ENCODE data around the gene PRKAG2.
"Not testable (repeated sequence)": the region's sequence is repeated elsewhere in the genome, so short reads cannot be mapped to it uniquely, and the experiment has no call there.

Gene PRKAG2

DNA sequence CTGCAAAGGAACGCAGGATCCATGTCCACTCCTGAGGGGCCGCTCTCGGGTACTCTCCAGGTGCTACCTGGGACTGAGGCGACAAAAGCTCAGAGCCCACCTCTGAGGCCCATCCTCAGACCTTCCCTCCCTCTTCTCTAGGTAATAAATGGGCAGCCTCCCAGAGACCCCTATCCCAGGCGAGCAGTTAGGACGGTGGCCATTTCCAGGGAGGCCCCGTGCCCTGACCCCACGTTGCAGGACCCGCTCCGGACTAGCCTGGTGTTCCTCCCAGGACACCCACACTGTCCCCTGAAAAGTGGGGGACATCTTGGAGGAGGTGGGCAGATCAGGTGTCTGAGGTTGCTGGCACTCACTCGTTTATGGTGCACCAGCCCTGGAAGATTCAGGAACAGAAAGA lies 44.3 kb downstream of the PRKAG2 start:
- no peak for DNase-seq

DNA sequence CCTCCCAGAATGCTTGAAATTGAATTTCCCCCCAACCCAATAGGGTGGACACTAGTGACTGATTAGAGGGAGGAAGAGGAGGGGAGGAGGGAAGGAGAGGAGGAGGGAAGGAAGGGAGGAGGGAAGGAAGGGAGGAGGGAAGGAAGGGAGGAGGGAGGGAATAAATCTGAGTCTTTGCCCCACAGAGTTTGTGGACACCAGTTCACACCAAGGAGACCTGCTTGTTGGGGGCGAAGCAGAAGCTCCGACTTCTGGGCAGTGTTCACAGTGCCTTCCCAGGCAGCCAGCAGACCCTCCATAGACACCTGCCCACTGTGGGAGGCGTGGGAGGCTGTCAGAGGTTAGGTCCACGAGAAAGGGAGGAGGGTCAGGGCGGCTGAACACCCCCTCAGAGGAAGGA lies 44.8 kb downstream of the PRKAG2 start:
- no peak for DNase-seq

DNA sequence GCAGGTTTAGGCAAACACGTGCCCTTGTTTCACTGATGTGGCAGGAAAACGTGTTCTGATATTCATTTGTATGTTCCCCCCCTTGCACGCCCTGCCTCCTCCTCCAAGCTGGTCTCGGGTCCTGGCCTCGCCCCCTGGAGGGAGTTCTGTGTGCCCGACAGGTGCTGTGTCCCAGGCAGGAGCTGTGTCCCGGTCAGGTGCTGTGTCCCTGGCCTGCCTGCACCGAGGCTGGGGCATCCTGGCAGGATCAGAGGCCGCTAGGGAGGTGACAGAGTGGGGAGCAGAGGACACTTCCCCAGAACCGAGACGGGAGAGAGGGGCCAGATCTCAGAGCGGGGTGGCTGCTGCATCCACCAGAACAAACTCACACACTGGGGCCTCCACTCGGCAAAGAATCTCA lies 45.3 kb downstream of the PRKAG2 start:
- no peak for DNase-seq

DNA sequence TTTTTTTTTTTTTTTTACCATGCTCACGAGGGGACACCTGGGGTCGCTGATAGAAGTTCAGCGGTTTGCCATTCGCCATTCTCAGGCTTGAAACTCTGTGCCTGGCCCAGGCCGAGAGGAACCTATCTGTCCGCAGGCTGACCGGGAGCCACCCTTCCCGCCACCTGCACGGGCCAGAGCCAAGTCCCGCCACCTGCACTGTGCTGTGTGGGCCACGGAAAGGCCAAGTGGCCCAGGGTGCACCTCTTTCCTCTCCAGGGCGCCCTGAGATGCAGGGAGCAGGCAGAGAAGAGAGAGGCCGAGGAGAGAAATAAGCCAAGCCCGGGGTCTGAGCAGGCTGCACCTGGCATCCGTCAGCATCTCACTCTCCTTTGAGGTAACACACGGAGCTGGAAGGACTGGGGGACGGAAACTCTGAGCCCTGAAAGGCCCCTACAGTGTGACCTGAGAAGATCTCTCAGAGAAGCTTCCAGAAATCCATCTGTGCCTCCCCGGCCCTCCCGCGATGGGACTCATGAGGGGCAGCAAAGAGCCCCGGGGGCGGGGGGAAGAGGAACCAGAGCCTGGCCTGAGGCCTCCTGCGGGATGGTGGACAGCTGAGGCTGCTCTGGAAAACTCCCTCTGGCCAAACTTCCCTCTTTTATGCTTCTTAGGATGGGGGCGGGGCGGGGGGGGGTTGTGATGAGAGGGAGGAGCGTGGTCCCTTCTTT lies 46.6 kb downstream of the PRKAG2 start:
- no peak for DNase-seq

DNA sequence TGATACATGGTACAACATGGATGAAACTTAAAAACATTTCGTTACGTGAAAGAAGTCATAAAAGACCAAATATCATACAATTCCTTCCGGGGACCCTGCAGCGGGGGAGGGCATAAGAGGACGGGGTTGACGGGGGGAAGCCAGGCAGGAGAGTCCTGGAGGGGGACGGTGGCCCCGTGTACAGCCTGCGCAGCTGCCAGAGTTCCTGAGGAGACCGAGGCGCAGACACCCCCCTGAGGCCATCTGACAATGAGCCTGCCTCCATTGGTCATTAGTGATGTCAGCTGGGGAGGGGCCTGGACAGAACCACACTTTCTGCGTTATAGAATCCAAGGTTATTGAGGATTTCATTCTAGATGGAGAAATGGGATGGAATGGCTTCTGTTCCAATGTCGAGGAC lies 47.2 kb downstream of the PRKAG2 start:
- DNase-seq, result no peak

DNA sequence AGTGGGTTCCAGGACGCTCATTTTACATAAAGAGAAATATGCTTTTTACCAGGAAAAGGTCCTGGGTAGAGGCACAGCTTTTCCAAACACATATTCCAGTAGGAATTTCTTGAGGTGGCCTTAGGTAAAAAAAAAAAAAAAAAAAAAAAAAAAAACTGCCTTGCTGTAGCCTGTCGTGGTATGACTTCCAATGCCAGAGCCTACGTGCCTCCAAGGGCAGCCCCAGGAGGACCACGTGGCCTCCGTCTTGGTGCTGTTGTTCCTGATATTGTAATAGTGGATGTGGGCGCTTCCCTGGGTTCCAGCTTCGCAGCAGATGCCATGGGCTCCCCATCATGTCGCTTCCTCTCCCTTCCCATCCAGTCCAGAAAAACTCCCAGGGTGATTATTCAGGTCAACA lies 49.3 kb downstream of the PRKAG2 start:
- DNase-seq, result no peak

DNA sequence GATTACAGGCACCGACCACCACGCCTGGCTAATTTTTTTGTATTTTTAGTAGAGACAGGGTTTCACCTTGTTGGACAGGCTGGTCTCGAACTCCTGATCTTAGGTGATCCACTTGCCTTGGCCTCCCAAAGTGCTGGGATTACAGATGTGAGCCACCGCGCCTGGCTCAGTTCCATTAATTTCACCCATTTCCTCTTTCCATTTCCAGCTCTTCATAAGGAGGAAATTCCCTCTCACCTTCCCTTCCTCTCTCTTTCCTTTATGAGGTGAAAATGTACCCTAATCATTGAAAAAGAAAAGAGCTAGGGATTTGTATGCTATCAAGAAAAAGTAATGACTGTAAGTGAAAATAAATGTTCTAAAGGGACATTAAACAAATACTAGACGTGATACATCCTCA lies 50.6 kb downstream of the PRKAG2 start:
- DNase-seq, result not testable (repeated sequence)

DNA sequence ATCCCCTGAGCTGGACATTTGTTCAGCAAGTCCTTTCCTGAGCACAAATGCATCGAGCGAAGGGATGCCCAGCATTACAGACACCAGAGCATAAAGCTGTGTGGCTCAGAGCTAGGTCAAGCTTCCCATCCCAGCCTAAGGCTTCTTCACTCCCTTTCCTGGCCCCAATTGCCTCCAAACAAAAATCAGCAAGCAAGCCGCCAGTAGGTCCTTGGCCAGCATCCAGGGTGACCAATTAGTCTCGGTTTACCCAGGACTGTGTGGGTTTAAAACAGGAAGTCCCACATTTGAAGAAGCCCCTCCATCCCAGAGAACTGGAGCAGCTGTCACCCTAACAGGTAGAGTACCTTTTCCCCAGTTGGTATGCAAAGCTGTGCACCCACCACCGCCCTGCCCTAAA lies 51.2 kb downstream of the PRKAG2 start:
- no peak for DNase-seq

DNA sequence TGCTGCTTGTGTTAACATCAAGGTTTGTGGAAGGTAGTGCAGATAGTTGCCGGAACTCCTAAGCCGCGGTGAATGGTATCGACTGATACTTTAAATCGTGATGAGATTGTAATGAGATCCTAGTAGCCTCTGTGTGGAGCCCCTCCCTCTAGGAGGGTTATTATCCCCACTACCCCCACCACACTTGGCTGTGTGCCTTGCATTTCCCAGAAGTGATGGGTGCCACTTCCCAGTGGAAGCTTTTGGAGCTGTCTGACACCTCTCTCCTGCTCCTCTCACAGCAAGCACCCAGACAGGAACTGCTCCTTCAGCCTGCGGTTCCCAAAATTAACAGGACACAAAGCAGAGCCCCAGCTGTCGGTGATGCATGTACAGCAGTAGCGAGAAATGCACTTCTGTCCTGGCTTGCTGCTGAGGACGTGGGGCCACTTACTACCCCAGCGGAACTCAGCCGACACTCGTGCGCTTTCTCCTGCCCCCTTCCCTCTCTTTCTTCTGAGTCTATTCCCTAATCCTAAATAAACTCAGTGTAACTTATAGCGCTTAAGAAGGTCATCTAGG lies 52.5 kb downstream of the PRKAG2 start:
- no peak for DNase-seq

DNA sequence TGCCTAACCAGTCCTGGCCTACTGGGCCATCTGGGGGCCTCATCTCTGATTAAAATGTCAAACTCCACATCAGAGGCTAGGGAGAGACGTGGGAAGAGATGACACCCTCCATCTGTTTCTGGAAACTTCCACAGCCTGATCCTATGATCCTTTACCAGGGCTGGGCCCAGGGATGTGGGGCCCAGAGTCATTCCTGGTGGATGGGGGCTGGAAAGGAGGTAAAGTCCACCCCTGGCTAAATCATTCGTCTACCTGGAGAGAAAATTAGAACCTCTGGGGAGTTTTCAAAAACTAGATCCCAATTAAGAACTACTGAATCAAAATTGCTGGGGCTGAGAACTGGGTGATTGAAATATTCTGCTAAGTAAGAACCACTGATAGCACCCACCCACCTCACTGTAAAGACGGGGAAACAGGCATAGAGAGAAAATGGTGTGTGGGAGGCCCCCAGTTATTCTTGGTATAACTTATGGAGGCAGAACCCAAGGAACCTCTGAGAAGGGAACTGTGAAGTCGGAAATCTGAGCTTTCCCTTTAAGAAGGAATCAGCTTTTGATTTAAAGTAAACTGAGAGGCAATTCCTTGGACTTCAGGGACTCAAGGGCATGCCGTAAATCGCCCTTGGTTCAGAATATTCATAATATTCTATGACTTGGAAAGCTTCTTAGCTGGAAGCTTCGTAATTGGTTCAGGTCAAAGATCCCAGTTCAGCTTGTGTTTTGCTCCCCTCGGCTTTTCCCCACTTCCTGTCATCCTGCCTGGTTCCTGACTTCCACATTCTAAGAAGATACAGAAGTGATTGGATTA lies 53.1 kb downstream of the PRKAG2 start:
- no peak for DNase-seq

DNA sequence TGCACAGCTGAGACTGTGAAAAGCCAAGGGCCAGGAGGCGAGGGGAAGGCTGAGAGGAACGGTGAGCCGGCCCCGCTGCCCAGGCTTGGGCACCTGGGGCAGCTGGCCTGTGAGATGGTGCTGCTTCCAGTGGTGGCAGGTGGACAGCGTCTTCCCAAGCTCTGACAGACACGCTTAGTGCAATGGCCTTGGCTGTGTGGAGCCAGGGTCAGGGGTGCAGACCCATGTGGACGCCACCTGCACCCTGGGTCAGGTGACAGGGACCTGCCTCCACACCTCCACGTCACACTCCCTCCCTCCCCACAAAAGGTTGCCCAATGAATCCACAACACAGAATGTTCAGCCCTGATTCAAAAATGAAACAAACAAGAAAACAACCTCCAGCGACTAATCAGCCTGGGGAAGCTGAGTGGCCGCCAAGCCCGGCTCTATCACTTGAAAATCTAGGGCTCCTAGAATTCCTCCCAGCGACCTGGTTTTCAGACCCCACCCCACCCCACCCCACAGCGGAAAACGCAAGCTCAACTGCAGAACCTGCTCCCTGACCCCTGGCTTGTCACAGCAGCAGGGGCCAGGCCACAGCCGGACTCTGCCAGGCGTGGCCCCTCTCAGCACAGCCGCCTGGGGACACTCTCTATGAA lies 54.3 kb downstream of the PRKAG2 start:
- DNase-seq, result no peak

DNA sequence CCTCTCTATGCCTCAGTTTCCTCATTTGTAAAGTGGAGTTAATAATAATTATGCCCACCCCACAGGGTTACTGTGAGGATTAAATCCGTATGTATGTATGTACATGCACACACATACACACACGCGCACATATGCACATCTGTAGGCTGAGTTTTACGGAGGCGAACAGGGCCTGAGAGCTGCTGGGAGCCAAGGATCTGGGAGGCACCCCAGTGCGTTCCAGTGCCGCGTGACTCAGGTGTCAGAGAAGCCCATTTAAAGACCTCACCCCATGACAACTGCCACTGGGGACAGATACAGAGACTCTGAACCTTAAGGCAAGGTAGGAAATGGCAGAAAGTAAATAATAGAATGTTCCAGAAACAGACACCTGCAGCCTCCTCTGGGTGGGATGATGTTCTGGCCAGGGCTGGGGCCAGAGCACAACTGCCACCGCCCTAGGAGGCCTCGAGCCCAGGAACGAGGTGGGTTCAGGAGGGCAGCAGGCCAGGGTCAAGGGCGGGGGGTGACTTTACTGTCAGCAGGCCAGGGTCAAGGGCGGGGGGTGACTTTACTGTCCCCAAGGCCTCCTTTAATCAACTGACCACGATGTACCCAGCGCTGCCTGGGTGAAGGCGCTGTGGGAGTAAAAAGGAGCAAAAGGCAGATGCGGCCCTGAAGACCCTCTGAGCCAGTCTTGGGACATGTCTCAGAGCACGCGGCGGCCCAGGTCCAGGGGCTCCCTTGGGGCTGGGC lies 54.9 kb downstream of the PRKAG2 start:
- DNase-seq, result no peak

DNA sequence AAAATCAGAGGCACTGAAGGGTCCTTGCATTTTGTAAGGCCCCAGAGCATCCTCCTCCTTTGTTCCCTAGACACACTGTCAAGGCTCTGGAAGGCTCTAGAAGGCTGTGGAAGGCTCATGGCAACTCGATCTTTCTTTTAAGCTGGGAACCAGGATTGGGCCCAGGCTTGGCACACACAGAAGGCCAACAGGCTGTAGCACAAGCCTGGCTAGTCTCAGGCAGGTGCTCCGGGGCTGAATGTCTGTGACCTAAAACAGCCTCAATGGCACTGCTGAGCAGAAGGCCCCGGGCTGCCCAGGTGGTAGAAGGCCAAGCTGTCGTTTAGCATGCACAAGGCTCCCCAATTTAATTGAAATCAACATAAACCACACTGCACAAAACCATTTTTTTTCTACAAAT lies 55.7 kb downstream of the PRKAG2 start:
- no peak for DNase-seq

DNA sequence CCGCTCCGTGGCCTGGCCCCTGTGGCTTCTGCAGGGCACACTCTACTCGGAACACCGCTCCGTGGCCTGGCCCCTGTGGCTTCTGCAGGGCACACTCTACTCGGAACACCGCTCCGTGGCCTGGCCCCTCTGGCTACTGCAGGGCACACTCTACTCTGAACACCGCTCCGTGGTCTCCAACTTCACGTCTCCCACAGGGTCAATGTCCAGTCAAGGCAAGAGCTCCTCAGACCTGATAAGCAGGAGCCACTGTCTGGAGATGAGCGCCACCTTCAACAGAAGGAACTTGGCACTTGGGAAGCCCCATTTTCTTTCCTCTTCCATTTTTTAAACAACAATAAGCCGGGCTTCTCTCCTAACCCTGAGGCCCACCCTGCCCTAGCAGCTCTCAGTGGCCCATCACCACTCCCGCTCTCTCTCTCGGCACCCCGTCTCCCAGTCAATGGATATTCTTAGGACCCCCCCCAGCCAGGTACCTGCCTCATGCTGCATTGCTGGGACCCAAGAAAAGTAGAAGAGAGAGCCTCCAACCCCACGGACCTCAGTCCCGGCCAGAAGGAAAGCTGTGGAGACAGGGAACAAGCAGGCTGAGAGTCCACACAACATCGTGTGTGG lies 56.3 kb downstream of the PRKAG2 start:
- DNase-seq, result no peak

DNA sequence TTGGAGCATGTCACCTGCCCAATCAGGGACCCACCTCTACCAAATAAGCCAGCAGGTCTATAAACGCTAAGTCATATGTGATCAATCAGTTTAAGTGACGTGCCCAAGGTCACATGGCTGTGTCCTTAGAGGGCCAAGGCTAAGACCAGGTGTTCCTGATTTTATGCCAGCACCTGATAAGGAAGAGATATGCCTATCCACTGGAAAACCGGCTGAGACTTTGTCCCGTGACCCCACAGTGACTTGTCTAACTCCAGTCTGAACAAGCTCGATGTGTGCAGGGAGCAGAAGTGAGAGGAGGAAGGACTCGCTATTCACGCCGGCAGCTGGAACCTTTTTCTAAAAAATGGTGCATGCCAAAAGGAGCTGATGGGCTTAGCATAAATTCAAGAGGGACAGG lies 57.0 kb downstream of the PRKAG2 start:
- no peak for DNase-seq

DNA sequence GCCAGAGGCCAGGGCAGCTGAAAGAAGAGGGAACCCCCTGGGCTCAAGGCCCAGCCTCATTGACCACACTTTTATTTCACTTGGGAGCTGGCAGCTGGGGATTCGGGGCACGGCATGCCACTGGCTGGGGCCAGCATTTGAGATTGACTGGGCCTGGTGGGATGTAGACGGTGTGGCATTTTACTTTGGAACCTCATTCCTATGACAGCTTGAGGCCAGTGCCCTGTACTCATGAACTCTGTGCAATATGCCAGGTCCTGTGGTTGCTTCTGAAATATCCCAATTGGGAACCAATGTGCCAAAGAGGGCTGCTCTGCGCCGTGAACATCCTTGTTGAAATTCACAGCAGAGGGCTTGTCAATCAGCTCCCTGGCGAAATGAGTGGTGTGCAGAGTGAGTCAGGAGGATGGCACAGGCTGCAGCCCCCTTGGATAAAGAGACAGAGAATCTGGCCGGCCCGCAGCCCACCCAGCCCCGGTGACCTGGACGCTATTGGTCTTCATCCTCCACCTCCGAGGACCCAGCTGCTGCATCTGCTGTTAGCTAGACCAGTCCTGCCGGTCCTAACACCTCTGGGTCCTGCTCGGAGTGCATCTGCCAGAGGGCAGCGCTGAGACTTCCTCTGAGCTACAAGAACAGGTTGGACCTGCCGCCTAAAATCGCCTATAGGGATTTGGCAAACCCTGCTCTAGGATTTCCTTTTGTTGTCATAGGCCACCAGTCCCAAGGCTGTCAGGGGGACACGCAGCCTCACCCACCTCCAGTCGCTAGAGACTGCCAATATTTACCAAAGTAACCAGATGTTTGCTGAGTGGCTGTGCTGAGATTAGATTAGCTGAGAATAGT lies 58.0 kb downstream of the PRKAG2 start:
- no peak for DNase-seq

DNA sequence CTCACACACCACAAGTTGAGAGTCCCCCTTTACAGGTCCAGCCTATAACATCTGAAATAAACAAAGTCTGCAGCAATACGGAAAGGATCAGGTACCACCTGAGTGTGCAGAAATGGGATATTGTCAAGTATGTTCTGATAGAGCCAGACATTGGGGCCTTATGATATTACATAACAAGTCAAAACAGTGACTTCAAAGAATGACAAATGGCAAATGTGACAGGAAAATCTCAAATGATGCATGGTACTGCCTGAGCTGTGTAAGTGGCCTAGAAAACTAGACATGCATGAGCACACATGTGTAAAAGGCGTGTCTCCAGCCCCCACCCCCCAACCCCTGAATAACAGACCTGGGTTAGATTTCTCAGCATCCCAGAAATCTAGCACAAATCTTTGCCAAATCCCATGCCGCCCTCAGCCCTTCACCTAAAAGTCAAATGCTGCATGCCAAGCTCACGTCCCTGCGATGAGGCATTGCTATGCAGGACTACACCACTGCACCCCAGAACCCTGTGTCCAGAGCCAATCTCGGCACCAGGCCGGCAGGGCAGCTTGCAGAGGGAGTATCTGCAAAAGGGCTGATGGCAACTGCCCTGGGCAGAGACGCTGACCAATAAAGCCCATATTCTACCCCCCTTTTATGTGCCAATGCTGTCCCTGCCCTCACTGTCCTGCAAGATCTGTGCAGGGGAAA lies 58.8 kb downstream of the PRKAG2 start:
- no peak for DNase-seq

DNA sequence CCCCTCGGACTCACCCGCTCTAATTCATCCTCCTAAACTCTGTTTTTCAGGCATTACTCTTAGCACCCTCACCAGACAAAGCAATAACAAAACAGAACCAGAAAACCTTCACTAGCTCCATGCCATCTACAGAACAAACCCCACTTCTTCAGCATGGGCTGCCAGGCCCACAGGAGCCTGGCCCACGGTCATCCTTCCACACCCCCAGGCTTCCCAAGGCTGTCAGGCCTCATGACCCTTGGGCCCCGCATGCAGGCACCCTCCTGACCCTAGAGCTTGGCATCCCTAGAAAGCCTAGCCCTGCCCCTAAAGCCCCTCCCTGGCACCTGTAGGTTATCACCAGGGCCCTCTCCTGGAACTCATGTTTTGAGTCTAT lies 59.6 kb downstream of the PRKAG2 start:
- no peak for DNase-seq

DNA sequence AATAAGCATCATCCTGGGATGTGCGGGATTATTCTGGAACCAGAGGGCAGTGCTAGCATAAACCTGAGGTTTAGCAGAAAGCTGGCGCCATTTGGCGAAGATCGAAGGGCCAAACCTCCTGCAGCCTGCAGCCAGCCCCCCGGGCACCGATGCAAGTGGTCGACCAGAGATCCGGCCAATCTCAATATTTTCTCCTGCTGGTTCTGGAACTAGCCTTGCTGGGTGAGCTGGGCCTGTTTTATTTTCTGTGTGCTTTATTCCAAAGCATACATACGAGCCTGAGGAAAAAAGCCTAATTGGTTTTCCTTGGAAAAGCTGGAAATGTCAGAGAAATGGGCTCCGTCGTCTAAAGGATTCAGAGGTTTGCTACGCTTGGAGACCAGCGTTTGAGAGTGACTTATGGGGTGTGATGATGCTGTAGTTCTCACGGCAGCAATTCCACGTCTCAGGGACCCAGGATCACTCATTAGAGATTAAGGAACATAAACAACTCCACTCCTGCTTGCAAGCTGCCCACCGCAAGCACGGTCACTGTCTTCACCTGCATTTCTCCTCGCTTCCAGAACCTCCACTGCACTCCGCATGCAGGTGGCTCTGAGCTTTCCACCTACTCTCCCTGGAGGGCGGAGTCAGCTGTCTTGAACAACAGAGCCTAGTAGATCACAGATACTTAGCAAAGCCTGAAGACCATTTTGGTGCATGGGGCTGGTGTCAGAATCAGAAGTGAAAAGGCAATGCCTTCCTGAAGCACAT lies 60.2 kb downstream of the PRKAG2 start:
- DNase-seq, result no peak

DNA sequence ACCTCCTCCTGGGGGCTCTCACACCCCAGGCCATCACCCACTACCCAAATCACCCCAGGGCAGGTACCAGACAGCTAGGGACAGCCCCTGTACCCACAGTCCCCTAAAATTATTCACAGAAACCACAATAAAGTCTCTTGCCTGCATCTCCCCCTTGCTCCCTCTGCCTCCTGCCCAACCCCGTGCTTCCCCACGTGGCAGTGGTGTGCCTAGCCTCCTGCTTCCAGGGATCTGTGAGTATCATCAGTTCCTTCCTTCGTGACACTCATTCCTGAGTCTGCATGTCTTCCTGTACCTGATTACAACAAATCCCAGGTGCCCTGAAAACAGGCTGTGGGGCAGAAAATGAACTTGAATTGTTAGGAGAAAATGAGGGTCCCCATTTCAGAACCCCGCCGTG lies 61.5 kb downstream of the PRKAG2 start:
- DNase-seq, result no peak

Data from CD4-positive, alpha-beta T cell treated with Interleukin-17A for 1 hour (primary cell).